Glomerular visceral epithelial cell (primary cell): ENCODE measurements around the gene CARD11.
"Not testable (repeated sequence)": the region's sequence is repeated elsewhere in the genome, so short reads cannot be mapped to it uniquely, and the experiment has no call there.

Experiments
- DNase-seq: peaks from one replicate; pipeline ENCODE4 v3.0.0-alpha.2; 2016; ENCODE audit errors: extremely low spot score

CARD11 gene

DNA sequence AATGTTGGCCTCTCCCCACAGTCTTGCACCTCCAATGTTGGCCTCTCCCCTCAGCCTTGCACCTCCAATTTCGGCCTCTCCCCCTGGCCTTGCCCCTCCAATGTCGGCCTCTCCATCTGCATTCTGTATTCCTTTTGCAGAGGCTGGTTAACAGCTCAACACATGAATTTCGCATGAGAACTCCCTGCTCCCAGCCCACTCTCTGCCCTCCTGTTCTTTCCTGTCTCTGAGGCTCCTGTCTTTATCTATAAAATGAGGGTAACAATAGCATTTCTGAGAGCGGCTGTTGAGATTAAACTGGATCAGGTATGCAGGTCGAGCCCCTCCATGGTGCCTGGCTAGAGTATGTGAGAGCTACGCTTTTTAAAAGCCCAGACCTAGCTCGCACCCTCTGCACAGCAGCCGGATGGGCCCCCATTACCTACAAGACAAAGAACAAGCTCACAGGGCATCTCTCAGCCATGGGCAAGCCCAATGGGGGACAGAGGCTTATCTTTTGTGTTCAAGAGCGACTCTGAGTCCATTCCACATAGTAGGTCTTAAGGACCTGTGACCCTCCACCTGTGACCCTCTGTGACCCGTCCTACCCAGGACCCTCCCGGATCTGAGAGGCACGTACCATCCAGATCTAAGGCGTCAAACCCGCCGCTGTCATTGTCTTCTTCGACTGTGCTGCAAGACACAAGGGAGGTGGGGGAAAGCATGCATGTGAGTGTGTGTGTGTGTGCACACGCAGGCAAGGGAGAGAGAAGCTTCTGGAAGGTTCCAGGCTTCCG lies 117.4 kb downstream of the CARD11 start:
- DNase-seq, result no peak

DNA sequence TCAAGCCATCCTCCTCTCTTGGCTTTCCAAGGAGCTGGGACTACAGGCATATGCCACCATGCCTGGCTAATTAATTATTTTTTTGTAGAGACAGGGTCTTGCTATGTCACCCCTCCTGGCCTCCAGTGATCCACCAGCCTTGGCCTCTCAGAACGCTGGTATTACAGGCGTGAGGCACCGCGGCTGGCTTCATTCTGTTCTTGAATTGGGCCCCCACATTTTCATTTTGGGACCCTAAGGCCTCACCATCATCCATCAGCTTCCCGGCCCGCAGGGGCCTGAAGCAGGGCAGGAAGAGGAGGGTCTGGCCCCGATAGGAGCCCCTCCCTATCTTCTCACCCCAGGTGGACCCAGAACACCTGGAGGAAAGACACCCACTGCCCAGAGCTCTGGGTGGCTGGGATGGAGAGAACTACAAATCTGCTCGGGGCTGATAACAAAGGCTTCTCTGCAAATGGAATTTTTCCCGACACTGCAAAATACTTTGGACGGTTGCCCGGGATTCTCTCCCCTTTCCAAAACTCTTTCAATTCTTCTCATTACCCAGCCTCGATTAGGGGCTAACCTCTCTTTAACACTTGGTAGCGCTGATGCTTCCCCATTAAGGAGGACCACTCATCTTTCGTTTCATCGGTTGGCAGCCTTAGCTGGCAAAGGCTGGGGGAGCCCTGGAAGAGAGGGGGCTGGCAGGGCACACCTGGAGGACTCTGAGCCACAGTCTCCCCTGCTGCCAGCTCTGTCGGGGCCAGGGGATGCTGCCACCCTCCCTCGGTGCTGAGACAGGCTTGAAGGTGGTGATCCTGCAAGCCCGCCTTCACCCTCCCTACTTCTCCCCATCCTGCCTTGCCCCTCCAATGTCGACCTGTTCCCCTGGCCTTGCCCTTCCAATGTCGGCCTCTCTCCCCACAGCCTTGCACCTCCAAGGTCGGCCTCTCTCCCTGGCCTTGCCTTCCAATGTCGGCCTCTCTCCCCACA lies 118.5 kb downstream of the CARD11 start:
- no peak for DNase-seq

DNA sequence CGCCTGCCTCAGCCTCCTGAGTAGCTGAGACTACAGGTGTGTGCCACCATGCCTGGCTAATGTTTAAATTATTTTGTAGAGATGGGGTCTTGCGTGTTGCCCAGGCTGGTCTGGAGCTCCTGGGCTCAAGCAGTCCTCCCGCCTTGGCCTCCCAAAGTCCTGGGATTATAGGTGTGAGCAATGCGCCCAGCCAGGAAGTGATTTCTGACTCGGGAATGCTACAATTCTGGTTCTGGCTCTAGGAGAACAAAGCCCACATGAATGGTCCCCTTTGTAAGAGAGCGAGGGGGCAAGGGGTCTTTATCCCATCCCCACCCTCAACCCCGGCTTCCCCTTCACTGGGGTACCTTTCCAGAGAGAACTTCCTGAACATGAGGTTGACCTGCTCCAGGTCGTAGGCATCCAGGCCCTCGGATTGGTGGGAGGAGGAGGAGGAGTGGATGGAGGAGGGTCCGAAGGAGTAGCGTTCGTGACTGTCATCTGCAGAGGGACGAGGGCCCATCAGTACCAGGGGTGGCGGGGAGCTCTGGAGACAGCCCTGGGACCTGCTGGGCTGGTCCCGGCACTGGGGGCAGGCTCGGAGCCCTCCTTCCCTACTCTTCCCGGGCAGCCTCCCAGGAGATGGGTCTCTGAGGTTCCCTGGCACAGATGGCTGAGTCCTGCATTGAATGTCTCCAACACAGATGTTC lies 119.6 kb downstream of the CARD11 start:
- DNase-seq, result no peak

DNA sequence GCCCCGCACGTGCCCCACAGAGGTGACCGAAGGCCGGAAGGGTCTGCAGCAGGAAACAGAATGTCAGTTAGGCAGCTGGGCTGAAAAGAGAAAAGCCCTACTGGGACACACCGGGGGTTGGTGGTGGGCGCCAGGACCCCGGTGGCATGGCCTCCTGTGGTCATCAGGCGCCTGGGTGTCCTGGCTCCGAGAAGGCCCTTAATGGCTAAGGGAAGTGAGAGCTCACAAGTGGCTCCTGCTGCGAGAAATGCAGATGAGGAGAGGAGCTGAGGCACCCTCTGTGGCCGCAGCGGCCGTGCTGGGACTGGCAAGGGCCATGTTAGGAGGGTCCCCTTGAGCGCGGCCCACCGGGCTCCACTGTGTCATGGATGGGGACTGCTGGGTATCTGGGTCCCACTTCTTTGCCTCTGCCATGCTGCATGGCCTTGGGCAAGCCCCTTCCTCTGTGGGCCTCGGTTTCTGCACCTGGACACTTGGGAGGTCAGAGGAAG lies 120.3 kb downstream of the CARD11 start:
- no peak for DNase-seq

DNA sequence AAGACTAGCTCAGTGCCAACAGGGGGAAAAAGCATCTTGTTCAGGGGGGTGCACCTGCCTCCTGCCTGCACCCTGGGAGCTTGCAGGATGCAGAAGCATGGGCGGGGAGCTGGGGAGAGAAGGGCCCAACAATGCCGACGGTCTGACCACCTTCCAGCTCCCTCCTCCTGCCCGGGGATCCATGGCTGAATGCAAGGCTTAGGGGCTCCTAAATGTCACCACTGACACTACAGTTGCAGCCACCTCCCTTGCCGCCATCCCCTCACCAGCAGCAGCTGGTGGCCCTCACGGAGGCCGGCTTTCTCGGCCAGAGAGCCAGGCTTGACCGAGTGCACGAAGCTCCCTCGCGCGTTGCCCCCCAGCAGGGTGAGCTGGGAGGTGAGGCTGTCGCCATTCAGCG lies 120.8 kb downstream of the CARD11 start:
- DNase-seq, result no peak

DNA sequence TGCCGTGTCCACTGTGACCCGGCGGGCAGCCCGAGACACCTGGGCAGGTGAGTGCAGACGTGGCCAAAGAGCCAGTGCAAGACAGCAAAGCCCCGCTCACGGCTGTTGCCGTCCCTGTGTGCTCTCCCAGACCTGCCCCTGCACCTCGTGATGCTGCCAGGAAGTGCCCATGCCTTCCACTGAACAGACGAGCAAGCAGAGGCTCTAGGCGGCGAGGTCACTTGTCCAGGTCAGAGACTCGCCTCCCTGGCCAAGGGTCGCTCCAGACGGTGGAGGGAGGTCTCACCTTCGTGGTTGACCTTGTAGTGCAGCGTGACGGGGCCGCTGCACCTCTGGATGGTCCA lies 121.3 kb downstream of the CARD11 start:
- no peak for DNase-seq

DNA sequence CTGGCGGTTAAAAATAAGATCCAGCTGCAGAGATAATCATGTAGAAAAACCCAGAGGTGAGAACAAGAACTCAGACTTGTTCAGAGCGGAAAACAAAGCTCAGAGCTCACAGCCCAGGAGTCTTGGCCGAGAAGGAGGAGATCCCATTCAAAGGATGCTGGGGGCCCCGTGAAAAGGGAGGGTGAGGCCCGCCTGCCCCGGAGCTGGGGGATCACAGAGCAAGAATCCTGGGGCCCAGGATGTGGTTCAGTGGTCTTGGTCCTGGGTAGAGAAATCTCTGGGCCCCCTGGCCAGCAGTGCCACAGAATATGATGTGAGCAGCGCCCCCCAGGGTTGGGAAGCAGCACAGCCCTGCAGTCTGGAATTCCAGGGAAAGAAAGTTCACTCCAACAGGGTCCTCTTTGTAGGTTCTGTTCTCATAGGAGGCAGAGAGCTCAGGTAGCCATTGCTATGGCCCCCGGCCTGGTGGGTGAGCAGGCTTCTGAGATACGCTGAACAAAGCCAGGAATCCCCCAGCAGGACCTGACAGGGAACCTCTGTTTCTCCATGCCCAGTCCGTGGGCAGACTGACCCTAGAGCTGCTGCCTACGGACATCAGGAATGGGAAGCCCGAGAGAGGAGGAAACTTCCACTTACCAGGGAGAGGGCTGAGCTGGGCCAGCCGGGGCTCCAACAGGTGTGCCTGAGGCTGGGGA lies 121.9 kb downstream of the CARD11 start:
- no peak for DNase-seq

DNA sequence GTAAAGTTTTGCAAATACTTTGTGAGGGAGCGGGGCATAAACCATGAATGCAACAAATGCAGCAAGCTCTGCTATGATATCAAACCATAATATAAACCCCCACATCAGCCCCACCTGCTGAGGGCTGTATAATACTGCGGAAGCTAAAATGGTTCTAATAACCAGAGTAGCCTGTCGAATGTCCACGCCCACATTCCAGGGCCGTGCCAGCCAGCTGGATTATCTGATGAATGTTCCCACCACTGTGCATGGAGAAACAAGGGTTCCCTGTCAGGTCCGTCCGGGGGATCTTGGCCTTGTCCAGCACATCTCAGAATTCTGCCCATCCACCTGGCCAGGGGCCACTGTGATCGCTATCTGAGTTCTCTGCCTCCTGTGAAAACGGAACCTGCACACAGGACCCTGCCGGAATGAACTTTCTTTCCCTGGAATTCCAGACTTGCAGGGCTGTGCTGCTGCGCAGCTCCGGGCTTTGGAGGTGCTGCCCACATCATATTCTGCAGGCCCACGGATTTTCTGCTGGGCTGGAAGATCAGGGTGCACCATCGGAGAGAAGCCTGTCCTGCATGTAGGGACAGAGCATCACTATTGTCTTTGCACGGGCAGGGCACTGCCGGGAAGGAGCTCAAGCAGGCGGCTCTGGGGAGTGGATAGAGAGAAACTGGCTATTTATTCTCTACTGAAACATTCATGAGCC lies 122.6 kb downstream of the CARD11 start:
- no peak for DNase-seq

DNA sequence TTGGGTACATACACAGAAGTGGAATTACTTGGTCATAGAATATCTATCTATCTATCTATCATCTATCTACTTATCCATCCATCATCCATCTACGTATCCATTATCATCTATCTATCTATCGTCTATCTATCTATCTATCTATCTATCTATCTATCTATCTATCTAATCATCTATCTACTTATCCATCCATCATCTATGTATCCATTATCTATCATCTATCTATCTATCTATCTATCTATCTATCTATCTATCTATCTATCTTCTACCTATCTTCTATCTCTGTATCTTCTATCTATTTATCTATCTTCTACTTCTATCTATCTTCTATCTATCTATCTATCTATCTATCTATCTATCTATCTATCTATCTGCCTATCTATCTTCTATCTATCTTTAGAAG lies 123.2 kb downstream of the CARD11 start:
- DNase-seq, result not testable (repeated sequence)

DNA sequence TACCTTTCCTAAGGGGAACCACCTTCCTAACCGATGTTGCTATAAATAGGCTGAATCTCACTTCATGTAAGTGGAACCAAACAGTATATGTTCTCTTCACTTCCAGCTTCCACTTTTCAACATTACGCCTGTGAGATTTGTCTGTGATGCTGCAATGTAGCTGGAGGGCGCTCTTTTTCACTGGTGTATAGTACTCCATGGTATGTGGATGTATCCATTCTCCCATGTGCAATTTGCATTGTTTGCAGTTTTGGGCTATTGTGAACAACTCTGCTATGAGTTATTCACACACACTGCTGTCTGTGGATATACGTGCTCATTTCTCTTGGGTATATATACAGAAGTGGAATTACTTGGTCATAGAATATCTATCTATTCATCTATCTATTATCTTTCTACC lies 123.6 kb downstream of the CARD11 start:
- no peak for DNase-seq

DNA sequence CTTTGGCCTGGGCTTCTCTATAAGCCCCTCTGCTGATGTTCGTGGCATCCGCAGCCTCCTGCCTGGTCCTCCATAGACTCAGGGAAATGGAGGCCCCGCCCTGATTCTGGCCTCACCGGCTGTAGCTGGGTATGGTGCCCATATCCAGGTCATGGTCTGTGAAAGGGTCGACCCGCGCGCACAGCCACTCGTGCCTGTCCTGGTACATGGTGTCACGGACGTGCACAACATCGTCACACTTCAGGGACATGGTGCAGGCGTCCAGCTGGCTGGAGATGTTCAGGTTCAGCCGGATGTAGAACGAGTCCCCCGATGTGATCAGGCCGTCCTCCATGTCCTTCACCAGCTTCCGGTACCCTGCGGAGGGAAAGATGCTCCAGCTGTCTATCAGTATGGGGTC lies 124.4 kb downstream of the CARD11 start:
- DNase-seq, result no peak

DNA sequence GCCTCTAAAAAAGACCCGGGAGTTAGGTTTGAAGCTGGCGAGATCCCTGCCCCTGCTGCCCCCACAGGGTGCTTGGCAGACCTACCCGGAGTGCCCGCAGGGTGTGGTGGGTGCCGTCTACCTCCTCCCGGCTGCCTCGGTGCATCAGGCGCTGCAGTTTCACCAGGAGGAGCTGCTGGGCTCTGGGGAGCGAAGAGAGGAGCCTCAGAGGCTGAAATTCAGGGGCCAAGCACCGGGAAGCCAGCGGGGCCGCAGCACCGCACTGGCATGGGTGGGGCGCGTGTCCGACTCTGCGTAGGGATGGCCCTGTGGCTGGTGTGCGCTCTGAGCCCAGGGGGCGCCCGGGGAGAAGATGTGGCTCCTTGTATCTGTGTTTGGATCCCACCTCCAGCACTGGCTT lies 125.3 kb downstream of the CARD11 start:
- DNase-seq, result no peak

DNA sequence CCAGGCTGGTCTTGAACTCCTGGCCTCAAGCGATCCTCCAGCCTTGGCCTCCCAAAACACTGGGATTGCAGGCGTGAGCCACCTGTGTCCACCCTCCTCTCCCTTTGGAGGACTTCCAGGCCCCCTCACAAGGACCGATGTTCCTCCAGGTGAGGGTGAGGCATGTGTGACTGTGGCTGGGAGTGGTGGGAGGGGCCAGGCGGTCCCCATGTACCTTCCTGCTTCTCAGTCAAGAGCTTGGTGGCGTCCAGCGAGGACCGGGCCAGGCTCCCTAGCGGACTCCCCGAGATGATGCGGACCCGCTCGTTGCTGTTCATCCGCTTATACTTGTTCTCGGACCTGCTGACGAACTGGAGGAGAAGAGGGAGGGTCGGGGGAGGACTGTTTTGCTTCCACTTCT lies 128.6 kb downstream of the CARD11 start:
- DNase-seq, result no peak

DNA sequence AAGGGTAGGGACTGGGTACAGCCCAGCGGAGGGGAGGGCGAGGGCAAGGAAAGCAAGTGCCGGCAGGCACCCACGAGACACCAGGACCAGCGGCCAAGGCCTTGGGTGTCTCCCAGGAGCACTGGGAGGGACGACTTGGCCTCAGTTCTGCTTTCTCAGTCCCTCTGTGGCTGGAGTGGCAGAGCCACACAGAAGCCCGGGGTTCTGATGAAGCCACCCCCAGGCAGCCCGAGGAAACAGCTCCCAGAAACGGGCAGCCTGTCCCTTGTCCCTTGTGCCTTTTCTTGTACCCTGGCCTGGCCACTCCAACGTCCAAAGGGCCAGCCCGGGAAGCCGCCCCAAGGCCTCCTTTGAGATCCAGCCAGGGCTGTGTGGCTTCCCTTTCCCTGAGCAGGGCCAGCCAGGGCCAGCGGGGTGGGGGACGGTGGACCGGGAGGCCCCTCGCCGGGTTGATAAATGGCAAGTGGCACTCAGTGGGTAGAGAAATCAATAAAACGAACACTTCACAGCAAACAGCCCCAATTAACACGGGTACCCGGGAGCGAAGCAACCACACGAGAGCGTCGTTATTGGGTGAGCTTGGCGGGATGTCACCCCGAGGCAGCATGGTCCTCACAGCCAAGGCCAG lies 129.8 kb downstream of the CARD11 start:
- DNase-seq, result no peak

DNA sequence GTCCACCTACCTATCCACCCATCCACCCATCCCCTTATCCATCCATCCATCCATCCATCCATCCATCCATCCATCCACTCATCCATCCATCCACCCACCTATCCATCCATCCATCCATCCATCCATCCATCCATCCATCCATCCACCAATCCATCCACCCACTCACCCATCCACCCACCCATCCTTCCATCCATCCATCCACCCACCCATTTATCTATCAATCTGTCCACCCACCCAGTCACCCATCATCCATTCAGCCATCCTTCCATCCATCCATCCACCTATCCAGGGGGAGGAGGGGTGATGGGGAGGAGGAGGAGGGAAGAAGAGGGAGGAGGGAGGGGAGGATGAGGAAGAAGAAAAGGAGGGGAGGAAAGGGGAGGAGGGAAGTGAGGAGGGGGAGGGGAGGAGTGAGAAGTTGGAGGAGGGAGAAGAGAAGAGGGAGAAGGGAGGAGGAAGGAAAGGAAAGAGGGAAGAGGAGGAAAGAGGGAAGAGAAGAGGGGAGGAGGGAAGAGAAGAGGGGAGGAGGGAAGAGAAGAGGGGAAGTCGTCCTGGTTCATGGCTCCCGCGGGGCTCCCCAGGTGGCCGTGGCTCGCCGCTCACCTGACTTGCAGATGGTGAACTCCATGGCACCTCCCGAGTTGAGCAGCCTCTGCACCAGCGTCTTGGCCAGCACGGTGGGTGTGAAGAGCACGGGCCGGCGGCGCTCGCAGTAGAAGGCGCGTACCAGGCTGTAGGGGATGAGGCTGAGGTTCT lies 130.8 kb downstream of the CARD11 start:
- DNase-seq, result no peak

DNA sequence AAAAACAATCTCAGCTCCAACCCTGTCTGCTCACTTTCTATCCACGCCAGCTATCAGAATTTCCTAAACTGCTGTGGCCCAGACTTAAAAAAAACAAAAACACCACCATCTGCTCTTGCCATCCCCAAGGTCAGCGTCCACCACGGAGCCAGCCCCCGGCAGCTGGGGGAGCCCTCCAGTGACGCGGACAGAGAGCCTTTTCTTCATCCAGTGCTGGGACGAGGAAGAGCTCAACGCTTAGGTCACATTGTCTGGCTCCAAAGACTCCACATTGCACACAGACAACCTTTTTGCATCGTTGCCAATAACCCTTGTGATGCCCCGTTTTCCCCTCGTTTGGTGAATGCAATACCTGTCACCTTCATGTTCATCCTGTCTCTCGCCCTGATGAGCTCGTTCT lies 132.2 kb downstream of the CARD11 start:
- DNase-seq, result no peak

DNA sequence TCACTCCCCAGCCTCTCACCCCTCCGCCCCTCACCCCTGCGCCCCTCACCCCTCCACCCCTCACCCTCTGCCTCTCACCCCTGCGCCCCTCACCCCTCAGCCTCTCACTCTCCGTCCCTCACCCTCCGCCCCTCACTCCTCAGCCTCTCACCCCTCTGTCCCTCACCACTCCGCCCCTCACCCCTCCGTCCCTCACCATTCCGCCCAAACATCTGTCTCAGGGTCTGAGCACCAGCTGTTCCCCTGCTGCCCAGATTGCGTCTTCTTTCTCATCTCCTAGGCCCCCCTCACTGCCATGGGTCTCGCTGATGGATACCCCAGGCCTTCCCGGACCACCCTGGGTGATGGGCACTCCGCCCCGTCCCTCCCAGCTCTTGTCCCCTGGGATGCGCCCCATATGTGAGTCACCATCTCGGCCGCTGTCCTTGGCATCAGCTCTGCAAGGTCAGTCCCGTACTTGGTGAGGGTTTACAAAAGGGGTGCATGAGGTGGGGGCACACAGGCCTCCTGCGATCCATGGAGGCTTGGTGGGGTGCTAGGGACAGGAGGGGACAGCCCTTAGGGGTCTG lies 134.1 kb downstream of the CARD11 start:
- no peak for DNase-seq

DNA sequence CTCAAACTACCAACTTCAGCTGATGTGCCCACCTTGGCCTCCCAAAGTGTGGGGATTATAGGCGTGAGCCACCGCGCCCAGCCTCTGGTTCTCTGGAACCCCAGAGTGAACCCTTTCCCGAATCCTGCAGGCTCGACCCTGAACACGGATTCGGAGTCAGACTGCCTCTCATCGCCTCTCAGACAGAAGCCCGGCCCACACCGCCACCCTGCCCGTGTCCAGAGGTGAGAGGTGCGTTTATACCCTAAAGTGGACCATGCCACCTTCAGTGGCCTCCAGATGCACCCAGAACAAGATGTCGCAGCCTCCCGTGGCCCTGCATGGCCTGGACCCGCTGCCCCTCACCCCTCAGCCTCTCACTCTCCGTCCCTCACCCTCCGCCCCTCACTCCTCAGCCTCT lies 134.6 kb downstream of the CARD11 start:
- no peak for DNase-seq

DNA sequence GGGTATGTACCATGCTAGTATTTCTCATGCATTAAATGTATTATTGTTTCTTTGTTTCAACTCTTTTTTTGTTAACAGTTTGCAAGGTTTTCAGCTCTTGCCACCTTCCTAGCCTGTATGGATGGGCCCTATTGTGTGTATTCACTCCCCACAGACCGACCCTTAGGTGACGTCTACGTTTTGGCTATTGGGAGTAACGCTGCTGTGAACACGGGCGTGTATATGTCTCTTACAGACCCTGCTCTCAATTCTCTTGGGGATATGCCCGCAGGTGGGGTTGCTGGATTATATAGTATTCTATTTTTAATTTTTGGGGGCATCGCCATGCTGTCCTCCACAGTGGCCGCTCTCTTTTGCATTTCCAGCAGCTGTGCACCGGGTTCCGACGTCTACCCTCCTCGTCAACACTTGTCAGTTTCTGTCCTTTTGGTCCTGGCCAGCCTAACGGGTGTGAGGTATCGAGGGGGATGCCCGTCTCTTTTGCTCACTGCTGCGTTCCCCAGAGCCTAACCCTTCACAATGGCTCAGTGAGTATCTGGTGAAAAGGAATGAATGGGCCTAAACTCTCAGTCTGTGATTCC lies 135.5 kb downstream of the CARD11 start:
- no peak for DNase-seq
